Glutamatergic neuron (in vitro differentiated cells): ENCODE measurements around the gene TGM2. TPM values are rescaled to one million over a fixed set of nuclear protein-coding genes. Genes with fewer than 3 reads are reported as not detected.

Source experiments
- DNase-seq: peaks from one replicate; pipeline ENCODE4 v3.0.0; 2022
- H3K27ac Mint-ChIP-seq: one replicate; pipeline ENCODE4 v1.8.0; 2020; ENCODE audit warnings: mild to moderate bottlenecking, mixed read lengths, inconsistent platforms; ENCODE audit not compliant: unreplicated experiment
- H3K27me3 Mint-ChIP-seq: one replicate; pipeline ENCODE4 v1.8.0; 2020; ENCODE audit warnings: mild to moderate bottlenecking, moderate library complexity, mixed read lengths, inconsistent platforms; ENCODE audit not compliant: unreplicated experiment
- H3K36me3 Mint-ChIP-seq: one replicate; pipeline ENCODE4 v1.8.0; 2020; ENCODE audit warnings: mild to moderate bottlenecking, mixed read lengths, inconsistent platforms; ENCODE audit not compliant: unreplicated experiment
- H3K4me1 Mint-ChIP-seq: one replicate; pipeline ENCODE4 v1.8.0; 2020; ENCODE audit warnings: mild to moderate bottlenecking, low read depth, mixed read lengths, inconsistent platforms; ENCODE audit not compliant: unreplicated experiment
- H3K4me3 Mint-ChIP-seq: one replicate; pipeline ENCODE4 v1.8.0; 2020; ENCODE audit warnings: mild to moderate bottlenecking, mixed read lengths, inconsistent platforms; ENCODE audit not compliant: unreplicated experiment
- H3K9me3 Mint-ChIP-seq: one replicate; pipeline ENCODE4 v1.8.0; 2020; ENCODE audit warnings: mild to moderate bottlenecking, moderate library complexity, mixed read lengths, inconsistent platforms; ENCODE audit not compliant: unreplicated experiment
- CTCF ChIP-seq: fragments of 200-600 bp; sonication (generic); IDR thresholded peaks from one replicate; pipeline ENCODE4 v1.5.0; 2021; ENCODE audit not compliant: partially characterized antibody, unreplicated experiment
- total RNA-seq: library from RNA; stranded (reverse); fragmentation: NEBNext Ultra II Directional; extraction: Animal tissue kit (Norgen Biotek cat#: 25700); gene quantifications from one replicate; pipeline ENCODE4 v1.2.1, GENCODE V29; 2021; ENCODE audit not compliant: unreplicated experiment

TGM2 gene
- total RNA-seq, 1 donor from 2014 or later, result not detected

- Mint-ChIP-seq H3K4me3 (no peak overlapping the region), H3K27me3 (peaks cover 3% of the 10 kb centered on the region), H3K27ac (no peak overlapping the region), H3K4me1 (no peaks in the 10 kb centered on the region), H3K36me3 (peaks cover 4% of the 10 kb centered on the region), H3K9me3 (peaks cover 2% of the 10 kb centered on the region)
- DNase-seq, result no peak
- no peak for TF ChIP-seq CTCF
These were observed 46.4 kb upstream of the TGM2 start for GRCh38 chr20:38211200-38212097.

- Mint-ChIP-seq H3K9me3 (peaks cover 2% of the 10 kb centered on the region), H3K4me1 (no peaks in the 10 kb centered on the region), H3K27me3 (peaks cover 3% of the 10 kb centered on the region), H3K36me3 (peaks cover 4% of the 10 kb centered on the region), H3K27ac (no peak overlapping the region), H3K4me3 (no peak overlapping the region)
- no peak for TF ChIP-seq CTCF
- DNase-seq, result no peak
These were observed 45.7 kb upstream of the TGM2 start for GRCh38 chr20:38210741-38211140.

GRCh38 chr20:38209736-38210405 lies 44.8 kb upstream of the TGM2 start:
- no peak for TF ChIP-seq CTCF
- Mint-ChIP-seq H3K36me3 (peaks cover 4% of the 10 kb centered on the region), H3K4me3 (no peak overlapping the region), H3K9me3 (peaks cover 2% of the 10 kb centered on the region), H3K4me1 (no peaks in the 10 kb centered on the region), H3K27me3 (no peaks in the 10 kb centered on the region), H3K27ac (no peak overlapping the region)
- DNase-seq, result no peak

GRCh38 chr20:38209054-38209675 lies 44.1 kb upstream of the TGM2 start:
- Mint-ChIP-seq H3K4me3 (no peak overlapping the region), H3K4me1 (no peaks in the 10 kb centered on the region), H3K27ac (no peak overlapping the region), H3K9me3 (peaks cover 2% of the 10 kb centered on the region), H3K36me3 (peaks cover 4% of the 10 kb centered on the region), H3K27me3 (no peaks in the 10 kb centered on the region)
- TF ChIP-seq CTCF, result no peak
- DNase-seq, result no peak

- Mint-ChIP-seq H3K9me3 (no peaks in the 10 kb centered on the region), H3K4me3 (no peak overlapping the region), H3K27ac (no peak overlapping the region), H3K4me1 (no peaks in the 10 kb centered on the region), H3K27me3 (no peaks in the 10 kb centered on the region), H3K36me3 (peaks cover 4% of the 10 kb centered on the region)
- no peak for TF ChIP-seq CTCF
- DNase-seq, result no peak
These were observed 43.5 kb upstream of the TGM2 start for GRCh38 chr20:38208523-38208922.
